Stomach (tissue), 9 donors: ENCODE results near the gene CHSY3. TPM values are rescaled to one million over a fixed set of nuclear protein-coding genes. Genes with fewer than 3 reads are reported as not detected.

Experiments
- DNase-seq, 2 donors: peaks; one replicate each; pipeline versions ENCODE4 v3.0.0 to v3.0.0-alpha.2; 2013 to 2019
- H3K27ac ChIP-seq, 5 donors: fragments of 200-600 bp in 4 of 5; sonication (generic) in 4 of 5; one replicate each; pipeline ENCODE4 v1.5.1; 2013 to 2019; ENCODE audit warnings: mild to moderate bottlenecking in 1 of 5, moderate library complexity in 1 of 5
- H3K27me3 ChIP-seq, 3 donors: fragments of 200-600 bp; sonication (generic); one replicate each; pipeline ENCODE4 v1.5.1; 2017 to 2019; ENCODE audit warnings: mixed run types in 1 of 3
- H3K36me3 ChIP-seq, 4 donors: fragments of 200-600 bp; sonication (generic); 1 replicate in 3 of 4; 2 replicates in 1 of 4; pipeline ENCODE4 v1.5.1; 2016 to 2019
- H3K4me1 ChIP-seq, 4 donors: fragments of 200-600 bp; sonication (generic); one replicate each; pipeline ENCODE4 v1.5.1; 2016 to 2019
- H3K4me3 ChIP-seq, 4 donors: fragments of 200-600 bp; sonication (generic) in 3 of 4; one replicate each; pipeline ENCODE4 v1.5.1; 2016 to 2019; ENCODE audit warnings: mild to moderate bottlenecking in 1 of 4
- H3K9me3 ChIP-seq, 4 donors: fragments of 200-600 bp; sonication (generic); one replicate each; pipeline ENCODE4 v1.5.1; 2016 to 2019
- EP300 ChIP-seq: sonication (generic); formaldehyde crosslinking; IDR thresholded peaks from one replicate; pipeline ENCODE4 v1.6.1; 2017; ENCODE audit warnings: antibody characterized with exemption
- POLR2A ChIP-seq, 4 donors: fragments of 450-650 bp; IDR thresholded peaks; one replicate each; pipeline ENCODE4 v1.6.1; 2016; ENCODE audit warnings: antibody characterized with exemption in 4 of 4, control low read depth in 2 of 4, mild to moderate bottlenecking in 1 of 4, moderate library complexity in 1 of 4
- POLR2AphosphoS5 ChIP-seq, 3 donors: sonication (generic); formaldehyde crosslinking; IDR thresholded peaks; one replicate each; pipeline ENCODE4 v1.6.1; 2016; ENCODE audit warnings: antibody characterized with exemption in 3 of 3
- WGBS, 5 donors: extraction: QIAGEN DNeasy Blood & Tissue Kit in 3 of 5; methylation state at CpG; one replicate each; pipeline versions ENCODE4 v1.1.5 to v1.1.7; 2013 to 2018; 5-methylcytosine and 5-hydroxymethylcytosine counted together
- intact Hi-C: fragments of 100-400 bp; cut with DNase I; formaldehyde crosslinking; loops from one replicate; pipeline ENCODE4 v1.15.1; 2023; ENCODE audit warnings: low total_unique reads
- polyA plus RNA-seq, 3 donors: library from polyadenylated mRNA; stranded (reverse); fragments of 200-250 nt; gene quantifications; one replicate each; pipeline ENCODE4 v1.2.3, GENCODE V29; 2013
- total RNA-seq, 5 donors: library from RNA; depleted of rRNA; stranded (reverse); fragments of >200 nt; gene quantifications; one replicate each; pipeline versions ENCODE4 v1.1.0 to v1.2.3, GENCODE V29; 2014 to 2016
- TF ChIP-seq, protein P1 (sequence below), 7 experiments: fragments of 450-650 bp in 4 of 7; fragments of 200-600 bp in 3 of 7; sonication (generic) in 3 of 7; IDR thresholded peaks; one replicate each; pipeline ENCODE4 v1.5.1; 2016 to 2019; ENCODE audit warnings: antibody characterized with exemption in 7 of 7, control low read depth in 2 of 7, mild to moderate bottlenecking in 1 of 7
- donor health status: healthy with polysubstance abuse.
- donor health status: Bipolar disorder and iron deficiency.
- donor health status: healthy.

Gene CHSY3
- total and polyA plus RNA-seq, 8 donors, result under 0.01 to 6.1 (median 0.31) TPM; not detected in 1

DNA sequence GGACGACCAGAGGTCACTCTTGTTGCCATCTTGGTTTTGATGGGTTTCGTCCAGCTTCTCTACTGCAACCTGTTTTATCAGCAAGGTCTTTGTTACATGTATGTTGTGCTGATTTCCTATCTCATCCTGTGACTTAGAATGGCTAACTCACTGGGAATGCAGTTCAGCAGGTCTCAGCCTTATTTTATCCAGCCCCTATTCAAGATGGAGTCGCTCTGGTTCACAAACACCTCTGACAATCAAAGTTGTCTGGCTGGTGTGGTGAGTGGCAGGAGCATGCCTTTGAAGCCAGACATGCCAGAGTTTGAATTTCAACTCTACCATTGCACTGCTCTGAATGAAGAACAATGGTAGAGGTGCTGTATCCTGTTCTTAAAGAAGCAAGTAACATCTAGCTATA, 253.8 kb downstream of the CHSY3 start:
- WGBS, 5 donors, result 55 to 89% (median 62%) methylated on average over 3 of the region's 3 CpGs
- TF ChIP-seq EP300, result no peak
- TF ChIP-seq POLR2AphosphoS5 (IDR thresholded peaks at IDR 0.05), result no peak
- TF ChIP-seq, protein P1, sequence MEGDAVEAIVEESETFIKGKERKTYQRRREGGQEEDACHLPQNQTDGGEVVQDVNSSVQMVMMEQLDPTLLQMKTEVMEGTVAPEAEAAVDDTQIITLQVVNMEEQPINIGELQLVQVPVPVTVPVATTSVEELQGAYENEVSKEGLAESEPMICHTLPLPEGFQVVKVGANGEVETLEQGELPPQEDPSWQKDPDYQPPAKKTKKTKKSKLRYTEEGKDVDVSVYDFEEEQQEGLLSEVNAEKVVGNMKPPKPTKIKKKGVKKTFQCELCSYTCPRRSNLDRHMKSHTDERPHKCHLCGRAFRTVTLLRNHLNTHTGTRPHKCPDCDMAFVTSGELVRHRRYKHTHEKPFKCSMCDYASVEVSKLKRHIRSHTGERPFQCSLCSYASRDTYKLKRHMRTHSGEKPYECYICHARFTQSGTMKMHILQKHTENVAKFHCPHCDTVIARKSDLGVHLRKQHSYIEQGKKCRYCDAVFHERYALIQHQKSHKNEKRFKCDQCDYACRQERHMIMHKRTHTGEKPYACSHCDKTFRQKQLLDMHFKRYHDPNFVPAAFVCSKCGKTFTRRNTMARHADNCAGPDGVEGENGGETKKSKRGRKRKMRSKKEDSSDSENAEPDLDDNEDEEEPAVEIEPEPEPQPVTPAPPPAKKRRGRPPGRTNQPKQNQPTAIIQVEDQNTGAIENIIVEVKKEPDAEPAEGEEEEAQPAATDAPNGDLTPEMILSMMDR (IDR thresholded peaks at IDR 0.05), result no peak
- no peak for TF ChIP-seq POLR2A (IDR thresholded peaks at IDR 0.05)
- Histone ChIP-seq H3K27me3 (no peaks in the 10 kb centered on the region), H3K27ac (no peak overlapping the region), H3K4me1 (peaks cover 0 to 12% (median 0%) of the 10 kb centered on the region in 4 donors), H3K36me3 (no peaks in the 10 kb centered on the region), H3K4me3 (no peak overlapping the region), H3K9me3 (no peaks in the 10 kb centered on the region)
- DNase-seq, result no peak
- intact Hi-C loops, result no loop called here

DNA sequence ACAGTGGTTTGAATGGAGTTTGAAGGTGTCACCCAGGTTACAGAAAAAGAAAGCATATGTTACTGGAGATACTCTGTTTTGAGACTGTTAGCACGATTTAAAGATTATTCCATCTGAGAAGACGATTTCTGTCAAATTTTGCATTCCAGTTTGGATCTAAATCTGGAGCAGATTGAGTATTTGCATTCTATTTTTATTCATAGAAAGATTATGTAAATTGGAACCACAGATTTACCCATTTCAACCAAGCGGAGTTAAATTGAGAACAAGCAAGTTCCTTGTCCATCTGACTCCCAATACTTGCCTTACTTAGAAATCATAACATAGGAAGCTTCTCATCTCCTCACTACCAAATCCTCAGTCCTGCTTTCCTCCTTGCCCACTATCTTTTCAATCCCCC, 255.7 kb downstream of the CHSY3 start:
- H3K27me3 ChIP-seq, result no peaks in the 10 kb centered on the region
- intact Hi-C loops, result no loop called here
- no peaks in the 10 kb centered on the region for H3K9me3 ChIP-seq
- WGBS, 5 donors, result 76 to 90% (median 90%) methylated on average over 3 of the region's 3 CpGs
- no peak for DNase-seq
- TF ChIP-seq, protein P1 (IDR thresholded peaks at IDR 0.05), result no peak
- no peak for TF ChIP-seq EP300
- no peak for TF ChIP-seq POLR2A (IDR thresholded peaks at IDR 0.05)
- H3K36me3 ChIP-seq, result no peaks in the 10 kb centered on the region
- peaks cover 0 to 8% (median 0%) of the 10 kb centered on the region in 4 donors for H3K4me1 ChIP-seq
- no peak overlapping the region for H3K27ac ChIP-seq
- no peak overlapping the region for H3K4me3 ChIP-seq

DNA sequence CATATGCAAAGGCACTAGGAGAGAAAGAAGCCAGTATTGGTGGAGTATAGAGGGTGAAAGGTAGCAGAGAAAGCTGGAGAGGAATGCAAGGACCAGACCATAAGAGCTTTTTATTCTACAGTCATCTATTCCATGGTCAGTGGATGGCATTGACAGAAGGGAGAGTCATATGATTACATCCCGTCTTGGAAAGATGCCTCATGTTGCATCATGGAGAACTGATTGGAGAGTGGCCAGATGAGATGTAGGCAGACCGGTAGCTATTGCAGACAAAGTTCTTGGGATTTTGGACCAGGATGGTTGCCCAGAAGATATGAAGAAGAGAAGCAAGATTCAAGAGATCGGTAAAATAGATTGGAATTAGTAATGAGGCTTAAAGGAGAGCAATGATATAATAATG, 260.7 kb downstream of the CHSY3 start:
- Histone ChIP-seq H3K36me3 (no peaks in the 10 kb centered on the region), H3K27ac (no peak overlapping the region), H3K9me3 (no peaks in the 10 kb centered on the region), H3K4me1 (no peaks in the 10 kb centered on the region), H3K27me3 (no peaks in the 10 kb centered on the region), H3K4me3 (no peak overlapping the region)
- intact Hi-C loops, result no loop called here
- WGBS, 5 donors, result 82 to 90% (median 89%) methylated on average over 3 of the region's 3 CpGs
- no peak for TF ChIP-seq POLR2AphosphoS5 (IDR thresholded peaks at IDR 0.05)
- TF ChIP-seq, protein P1 (IDR thresholded peaks at IDR 0.05), result no peak
- TF ChIP-seq EP300, result no peak
- no peak for TF ChIP-seq POLR2A (IDR thresholded peaks at IDR 0.05)
- no peak for DNase-seq

DNA sequence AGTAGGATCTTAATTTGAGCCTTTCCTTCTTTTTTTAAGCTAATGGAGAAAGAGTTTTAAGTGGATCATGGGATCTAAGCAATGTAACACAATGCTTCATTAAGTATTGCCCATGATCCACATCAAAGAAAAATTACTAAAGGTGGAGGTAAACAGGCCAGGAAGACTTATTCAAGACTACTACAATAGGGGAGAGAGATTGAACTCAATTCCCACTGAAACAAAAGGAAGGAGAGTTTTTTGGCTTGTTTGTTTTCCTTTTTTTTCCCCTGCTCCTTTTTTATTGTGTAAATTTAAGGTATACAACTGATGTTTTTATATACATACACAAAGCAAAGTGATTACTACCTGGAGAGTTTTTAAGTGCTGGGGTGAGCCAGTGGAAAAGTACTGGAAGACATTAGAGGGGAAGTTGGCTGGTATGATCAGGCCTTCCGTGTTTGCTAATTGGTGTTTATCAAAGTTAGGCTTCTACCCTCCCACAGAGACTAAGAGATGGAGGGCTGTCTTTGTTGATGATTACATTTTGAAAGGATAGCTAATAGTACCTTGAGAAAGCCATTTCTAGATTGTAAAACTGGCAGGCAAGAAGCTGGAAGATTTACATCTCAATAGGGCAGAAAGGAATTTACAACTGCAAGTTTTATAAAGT, 262.7 kb downstream of the CHSY3 start:
- intact Hi-C loops, result no loop called here
- 27 to 48% (median 41%) methylated on average over 1 of the region's 1 CpG for WGBS, 5 donors
- no peak for DNase-seq
- Histone ChIP-seq H3K27ac (no peak overlapping the region), H3K4me1 (no peaks in the 10 kb centered on the region), H3K9me3 (no peaks in the 10 kb centered on the region), H3K27me3 (no peaks in the 10 kb centered on the region), H3K4me3 (no peak overlapping the region), H3K36me3 (no peaks in the 10 kb centered on the region)
- no peak for TF ChIP-seq POLR2A (IDR thresholded peaks at IDR 0.05)
- no peak for TF ChIP-seq POLR2AphosphoS5 (IDR thresholded peaks at IDR 0.05)
- TF ChIP-seq, protein P1 (IDR thresholded peaks at IDR 0.05), result no peak
- TF ChIP-seq EP300, result no peak
